Right lobe of liver (tissue), 6 donors: ENCODE measurements around the gene CACNA1C. TPM values are rescaled to one million over a fixed set of nuclear protein-coding genes. Genes with fewer than 3 reads are reported as not detected.

ENCODE experiments used
- ATAC-seq, 4 donors: fragments of 200-7000 bp; cut with Tn5 transposase; one replicate each; pipeline ENCODE4 v1.9.1; 2020; ENCODE audit warnings: mild to moderate bottlenecking in 4 of 4, moderate library complexity in 4 of 4
- DNase-seq, 3 donors: peaks; one replicate each; pipeline ENCODE4 v3.0.0-alpha.2; 2020
- H3K27ac ChIP-seq, 3 donors: fragments of 200-600 bp; one replicate each; pipeline ENCODE4 v1.8.0; 2022
- H3K27me3 ChIP-seq, 2 donors: fragments of 200-600 bp; one replicate each; pipeline ENCODE4 v1.8.0; 2022
- H3K36me3 ChIP-seq, 4 donors: fragments of 200-600 bp; sonication (generic) in 1 of 4; one replicate each; pipeline versions ENCODE4 v1.5.1 to v1.8.0; 2017 to 2022; ENCODE audit warnings: control low read depth in 1 of 4
- H3K4me1 ChIP-seq, 4 donors: fragments of 200-600 bp; sonication (generic) in 1 of 4; one replicate each; pipeline versions ENCODE4 v1.5.1 to v1.8.0; 2017 to 2022; ENCODE audit warnings: control low read depth in 1 of 4
- H3K4me3 ChIP-seq, 3 donors: fragments of 200-600 bp; one replicate each; pipeline ENCODE4 v1.8.0; 2022
- H3K9me3 ChIP-seq, 4 donors: fragments of 200-600 bp; sonication (generic) in 1 of 4; one replicate each; pipeline versions ENCODE4 v1.5.1 to v1.8.0; 2017 to 2022; ENCODE audit warnings: control low read depth in 1 of 4
- CTCF ChIP-seq, 4 donors: fragments of 200-600 bp in 3 of 4; fragments of 450-650 bp in 1 of 4; IDR thresholded peaks; one replicate each; pipeline versions ENCODE4 v1.5.1 to v1.8.0; 2016 to 2022; ENCODE audit warnings: antibody characterized with exemption in 4 of 4, mild to moderate bottlenecking in 2 of 4
- POLR2A ChIP-seq: fragments of 450-650 bp; IDR thresholded peaks from one replicate; pipeline ENCODE4 v1.6.1; 2017; ENCODE audit warnings: antibody characterized with exemption, mild to moderate bottlenecking
- WGBS: methylation state at CpG from one replicate; pipeline ENCODE4 v1.1.6; 2018; ENCODE audit warnings: low coverage, low lambda C conversion rate; ENCODE audit not compliant: insufficient coverage; ENCODE audit errors: missing lambda C conversion rate; 5-methylcytosine and 5-hydroxymethylcytosine counted together
- intact Hi-C, 2 donors: fragments of 100-400 bp; cut with DNase I; formaldehyde crosslinking; loops; one replicate each; pipeline versions ENCODE4 v1.11.2 to v1.14.1; 2022
- total RNA-seq, 6 experiments: library from RNA; depleted of rRNA in 2 of 6; stranded (reverse); fragments of >200 nt in 2 of 6; fragmentation: NEBNext Ultra II Directional in 3 of 6; extraction: Animal tissue kit (Norgen Biotek cat#: 25700) in 3 of 6; gene quantifications; one replicate each; pipeline versions ENCODE4 v1.1.0 to v1.2.4, GENCODE V29; 2016 to 2023
- donor health status: DM: no; HTN: yes; CAD: no.
- donor health status: DM: no; HTN: no; CAD: no.
- donor health status: DM: no; HTN: no; CAD: no.
- donor health status: DM: no; HTN: yes; CAD: no.
- donor health status: DM: no; HTN: yes; CAD: no.

The CACNA1C gene
- total RNA-seq, 6 experiments from 2014 or later = 0.18 to 1.0 (median 0.57) TPM

DNA sequence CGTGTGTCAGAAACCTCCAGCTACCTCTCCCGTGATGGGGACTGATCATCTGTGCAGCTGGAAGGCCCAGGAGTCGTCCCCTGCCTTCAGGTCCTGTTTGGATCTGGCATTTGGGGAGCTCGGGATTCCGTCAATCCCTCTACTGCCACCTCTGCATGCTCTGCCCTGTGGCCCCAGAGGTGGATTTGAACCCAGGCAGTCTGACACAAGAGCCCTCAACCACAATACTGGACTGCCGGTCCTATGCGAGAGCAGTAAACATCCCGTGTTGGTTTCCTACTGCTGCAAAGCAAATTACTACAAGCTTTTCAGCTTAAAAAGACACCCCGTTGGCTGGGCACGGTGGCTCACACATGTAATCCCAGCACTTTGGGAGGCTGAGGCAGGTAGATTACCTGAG lies 620.1 kb downstream of the CACNA1C start:
- DNase-seq = peak in 1 of 3 donors; percentile 20
- Histone ChIP-seq H3K27ac (no peak overlapping the region), H3K36me3 (no peaks in the 10 kb centered on the region), H3K4me1 (no peaks in the 10 kb centered on the region), H3K9me3 (no peaks in the 10 kb centered on the region), H3K27me3 (no peaks in the 10 kb centered on the region), H3K4me3 (no peak overlapping the region)
- 77% methylated on average over 5 of the region's 10 CpGs for WGBS
- no peak for ATAC-seq
- TF ChIP-seq CTCF (IDR thresholded peaks at IDR 0.05) = no peak
- TF ChIP-seq POLR2A = no peak
- intact Hi-C loops = no loop called here

GRCh38 chr12:2673966-2674810 lies 621.4 kb downstream of the CACNA1C start:
- Histone ChIP-seq H3K27me3 (no peaks in the 10 kb centered on the region), H3K4me1 (no peaks in the 10 kb centered on the region), H3K9me3 (no peaks in the 10 kb centered on the region), H3K36me3 (no peaks in the 10 kb centered on the region), H3K4me3 (no peak overlapping the region), H3K27ac (no peak overlapping the region)
- intact Hi-C loops = no loop called here
- peak in 1 of 3 donors; percentile 26 for DNase-seq
- WGBS = 87% methylated on average over 7 of the region's 18 CpGs
- ATAC-seq = peak in 1 of 4 donors; percentile 15
- TF ChIP-seq CTCF (IDR thresholded peaks at IDR 0.05) (no peak), POLR2A (no peak)

DNA sequence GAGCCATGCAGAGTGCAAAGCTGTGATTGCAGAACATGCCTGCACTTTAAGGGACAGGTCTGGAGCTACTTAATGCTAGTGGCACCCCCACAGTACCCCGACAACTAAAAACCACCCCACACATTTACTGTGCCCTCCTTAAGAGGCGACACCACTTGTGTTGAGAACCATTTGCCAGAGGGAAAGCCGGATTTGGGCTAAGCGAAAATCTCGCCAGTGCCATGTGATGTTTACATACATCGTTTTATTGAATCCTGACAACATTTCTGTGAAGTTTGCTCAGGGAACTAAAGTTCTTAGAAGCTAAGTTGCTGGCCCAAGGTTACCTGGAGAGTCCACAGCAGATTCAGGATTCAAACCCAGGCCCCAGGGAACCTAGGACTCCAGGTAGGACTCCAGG lies 623.0 kb downstream of the CACNA1C start:
- H3K9me3 ChIP-seq = no peaks in the 10 kb centered on the region
- no peak for TF ChIP-seq POLR2A
- no peak for TF ChIP-seq CTCF (IDR thresholded peaks at IDR 0.05)
- ATAC-seq = no peak
- no peak overlapping the region for H3K4me3 ChIP-seq
- DNase-seq = no peak
- H3K27ac ChIP-seq = no peak overlapping the region
- 20% methylated on average over 2 of the region's 6 CpGs for WGBS
- intact Hi-C loops = no loop called here
- H3K36me3 ChIP-seq = no peaks in the 10 kb centered on the region
- H3K4me1 ChIP-seq = no peaks in the 10 kb centered on the region
- H3K27me3 ChIP-seq = no peaks in the 10 kb centered on the region

GRCh38 chr12:2677142-2677880 lies 624.5 kb downstream of the CACNA1C start:
- Histone ChIP-seq H3K27me3 (no peaks in the 10 kb centered on the region), H3K9me3 (no peaks in the 10 kb centered on the region), H3K4me1 (no peaks in the 10 kb centered on the region), H3K4me3 (no peak overlapping the region), H3K27ac (no peak overlapping the region), H3K36me3 (no peaks in the 10 kb centered on the region)
- WGBS = 51% methylated on average over 12 of the region's 20 CpGs
- no peak for TF ChIP-seq CTCF (IDR thresholded peaks at IDR 0.05)
- TF ChIP-seq POLR2A = no peak
- ATAC-seq (no peak), DNase-seq (no peak)
- intact Hi-C loops = no loop called here
